Upper lobe of left lung (tissue), 4 donors: ENCODE results near the gene ADCY3.

Source experiments
- POLR2A ChIP-seq, 4 donors: fragments of 450-650 bp; IDR thresholded peaks; one replicate each; pipeline ENCODE4 v1.5.1; 2016 to 2017; ENCODE audit warnings: antibody characterized with exemption in 4 of 4, mild to moderate bottlenecking in 2 of 4
- TF ChIP-seq, protein P1 (sequence below), 6 experiments: fragments of 450-650 bp in 4 of 6; fragments of 200-600 bp in 2 of 6; sonication (generic) in 2 of 6; IDR thresholded peaks; one replicate each; pipeline ENCODE4 v1.5.1; 2016 to 2019; ENCODE audit warnings: antibody characterized with exemption in 6 of 6

DNA sequence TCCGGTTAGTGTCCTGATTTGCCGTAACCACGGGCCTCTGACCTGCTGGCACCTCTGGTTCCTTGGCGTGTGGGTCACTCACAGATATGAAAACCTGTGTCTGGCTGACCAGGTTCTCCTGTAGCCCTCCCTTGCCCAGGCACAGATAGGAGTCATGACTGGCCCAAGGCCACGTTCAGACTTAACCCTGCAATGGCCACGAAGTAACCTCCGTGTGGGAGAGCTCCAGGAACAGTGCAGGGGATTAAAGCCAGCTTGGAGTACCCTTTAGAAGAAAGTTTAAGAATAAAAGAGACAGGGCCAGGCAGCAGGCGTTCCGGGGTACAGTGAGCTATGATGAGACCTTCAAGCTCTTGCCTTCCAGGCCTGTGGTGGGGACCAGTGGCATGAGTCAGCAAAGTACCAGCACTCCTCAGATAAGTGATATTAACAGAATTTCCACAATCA is 101.3 kb downstream of the ADCY3 start:
- no peak for TF ChIP-seq POLR2A (IDR thresholded peaks at IDR 0.05)
- TF ChIP-seq, protein P1, sequence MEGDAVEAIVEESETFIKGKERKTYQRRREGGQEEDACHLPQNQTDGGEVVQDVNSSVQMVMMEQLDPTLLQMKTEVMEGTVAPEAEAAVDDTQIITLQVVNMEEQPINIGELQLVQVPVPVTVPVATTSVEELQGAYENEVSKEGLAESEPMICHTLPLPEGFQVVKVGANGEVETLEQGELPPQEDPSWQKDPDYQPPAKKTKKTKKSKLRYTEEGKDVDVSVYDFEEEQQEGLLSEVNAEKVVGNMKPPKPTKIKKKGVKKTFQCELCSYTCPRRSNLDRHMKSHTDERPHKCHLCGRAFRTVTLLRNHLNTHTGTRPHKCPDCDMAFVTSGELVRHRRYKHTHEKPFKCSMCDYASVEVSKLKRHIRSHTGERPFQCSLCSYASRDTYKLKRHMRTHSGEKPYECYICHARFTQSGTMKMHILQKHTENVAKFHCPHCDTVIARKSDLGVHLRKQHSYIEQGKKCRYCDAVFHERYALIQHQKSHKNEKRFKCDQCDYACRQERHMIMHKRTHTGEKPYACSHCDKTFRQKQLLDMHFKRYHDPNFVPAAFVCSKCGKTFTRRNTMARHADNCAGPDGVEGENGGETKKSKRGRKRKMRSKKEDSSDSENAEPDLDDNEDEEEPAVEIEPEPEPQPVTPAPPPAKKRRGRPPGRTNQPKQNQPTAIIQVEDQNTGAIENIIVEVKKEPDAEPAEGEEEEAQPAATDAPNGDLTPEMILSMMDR (IDR thresholded peaks at IDR 0.05) = no peak
